T47D (cell line): ENCODE results near the gene POMT2.
"Not testable (repeated sequence)": the region's sequence is repeated elsewhere in the genome, so short reads cannot be mapped to it uniquely, and the experiment has no call there.

Experiments used
- DNase-seq, 2 experiments: peaks; one replicate each; pipeline versions ENCODE4 v3.0.0 to v3.0.0-alpha.2; 2011 to 2012; ENCODE audit warnings: low read depth in 1 of 2, low spot score in 1 of 2
- JUND ChIP-seq: IDR thresholded peaks from 2 replicates; pipeline ENCODE4 v1.6.1; 2012; ENCODE audit warnings: low read depth
- in situ Hi-C: cut with HindIII; loops from 2 replicates; pipeline ENCODE4 v1.10.0; 2016; ENCODE audit warnings: low sequenced_read_pairs, low pct_unique_long_range_greater_than_20kb

The POMT2 gene

GRCh38 chr14:77342726-77343397 lies 22.2 kb upstream of the POMT2 start:
- no peak for TF ChIP-seq JUND
- in situ Hi-C loops, result no loop called here
- no peak for DNase-seq

DNA sequence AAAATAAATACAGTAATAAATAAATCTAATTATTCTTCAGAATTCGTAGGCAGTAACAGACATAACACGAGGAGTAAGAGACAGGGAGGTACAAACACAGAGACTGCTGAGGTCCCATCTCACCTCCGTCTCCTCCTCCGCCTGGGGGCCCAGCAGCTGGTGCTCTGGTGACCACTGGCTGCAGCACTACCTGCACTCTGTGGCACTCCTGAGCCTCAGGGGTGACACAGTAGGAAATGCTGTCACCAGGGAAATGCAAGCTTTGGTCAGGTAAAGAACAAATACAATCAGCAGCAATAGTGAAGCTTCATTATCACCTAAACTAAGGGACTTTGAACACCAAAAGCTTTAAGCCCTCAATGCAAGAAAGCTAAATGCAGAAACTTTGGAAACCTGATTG lies 19.7 kb upstream of the POMT2 start:
- no peak for TF ChIP-seq JUND
- no peak for DNase-seq
- in situ Hi-C loops, result no loop called here

- TF ChIP-seq JUND, result no peak
- no peak for DNase-seq
- in situ Hi-C loops, result no loop called here
Observed at GRCh38 chr14:77339407-77339806, 18.7 kb upstream of the POMT2 start.

GRCh38 chr14:77338302-77338701 lies 17.6 kb upstream of the POMT2 start:
- in situ Hi-C loops, result no loop called here
- TF ChIP-seq JUND, result no peak

GRCh38 chr14:77337880-77338279 lies 17.2 kb upstream of the POMT2 start:
- in situ Hi-C loops, result no loop called here
- no peak for TF ChIP-seq JUND
- DNase-seq, result no peak

More at GRCh38 chr14:77338302-77338701, 17.6 kb upstream of the POMT2 start:
- DNase-seq, result no peak

GRCh38 chr14:77337255-77337654 lies 16.6 kb upstream of the POMT2 start:
- DNase-seq, in situ Hi-C loops: not testable (repeated sequence)

GRCh38 chr14:77335576-77335975 lies 14.9 kb upstream of the POMT2 start:
- DNase-seq, result no peak
- in situ Hi-C loops, result no loop called here
- no peak for TF ChIP-seq JUND

DNA sequence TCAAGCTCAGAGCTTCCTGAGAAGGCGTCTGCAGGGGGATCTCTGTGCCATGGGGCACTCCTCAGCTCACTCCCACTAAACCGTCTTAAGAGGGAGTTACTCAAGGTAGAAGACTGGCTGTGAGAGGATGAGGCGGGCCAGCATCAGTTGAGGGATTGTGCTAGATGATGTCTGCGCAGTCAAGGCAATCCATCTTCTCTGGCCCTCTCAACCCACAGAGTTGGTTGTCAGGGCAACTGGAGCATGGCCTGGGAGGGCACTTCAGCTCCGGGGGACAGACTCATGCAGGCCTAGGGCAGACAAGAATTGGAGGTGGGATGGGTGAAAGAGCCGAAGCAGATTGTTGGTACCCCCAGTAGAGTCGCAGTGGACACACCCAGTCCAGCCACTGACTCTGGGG lies 9.2 kb upstream of the POMT2 start:
- DNase-seq, result no peak
- in situ Hi-C loops, result no loop called here
- TF ChIP-seq JUND, result no peak

DNA sequence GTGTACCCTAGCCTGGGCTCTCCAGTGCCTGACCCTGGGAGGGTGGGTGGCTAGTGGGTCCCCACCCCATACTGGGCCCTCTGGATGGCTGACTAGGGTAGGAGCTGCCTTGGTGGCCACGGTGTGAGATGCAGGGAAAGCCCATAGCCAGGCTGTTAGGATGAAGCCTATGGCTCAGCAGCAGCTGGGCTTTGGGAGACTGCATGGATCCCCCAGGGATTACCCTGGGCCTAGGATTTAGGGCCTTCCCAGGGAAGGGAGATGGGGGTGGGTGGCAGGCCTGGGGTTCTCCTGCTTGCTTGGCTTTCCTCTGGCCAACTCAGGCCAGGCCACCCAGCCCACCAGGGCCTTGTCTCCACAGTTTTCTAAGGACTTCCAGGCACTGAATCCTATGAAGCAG lies 6.4 kb upstream of the POMT2 start:
- TF ChIP-seq JUND, result no peak
- in situ Hi-C loops, result no loop called here
- DNase-seq, result no peak

DNA sequence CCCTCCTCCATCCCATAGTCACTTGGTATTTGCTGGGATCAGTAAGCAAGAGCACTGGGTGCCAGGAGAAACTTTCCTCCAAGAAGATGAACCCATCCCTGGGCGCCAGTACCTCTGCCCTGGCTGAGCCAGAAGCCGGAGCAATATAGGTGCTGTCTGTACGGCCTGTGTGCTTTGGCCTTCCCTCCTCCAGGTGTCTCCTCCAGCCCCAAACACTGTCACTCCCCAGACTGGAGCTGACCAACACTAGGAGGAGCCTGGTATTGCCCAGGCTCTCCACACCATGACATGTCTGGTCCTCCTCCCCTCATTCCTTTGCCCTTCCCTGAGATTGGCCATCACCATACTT lies 5.0 kb upstream of the POMT2 start:
- DNase-seq, result peak; percentile 21 to 85
- in situ Hi-C loops, result no loop called here
- no peak for TF ChIP-seq JUND

GRCh38 chr14:77324816-77325745 lies 4.4 kb upstream of the POMT2 start:
- in situ Hi-C loops, result no loop called here
- TF ChIP-seq JUND, result no peak
- DNase-seq, result peak in 1 of 2 experiments; percentile 89

DNA sequence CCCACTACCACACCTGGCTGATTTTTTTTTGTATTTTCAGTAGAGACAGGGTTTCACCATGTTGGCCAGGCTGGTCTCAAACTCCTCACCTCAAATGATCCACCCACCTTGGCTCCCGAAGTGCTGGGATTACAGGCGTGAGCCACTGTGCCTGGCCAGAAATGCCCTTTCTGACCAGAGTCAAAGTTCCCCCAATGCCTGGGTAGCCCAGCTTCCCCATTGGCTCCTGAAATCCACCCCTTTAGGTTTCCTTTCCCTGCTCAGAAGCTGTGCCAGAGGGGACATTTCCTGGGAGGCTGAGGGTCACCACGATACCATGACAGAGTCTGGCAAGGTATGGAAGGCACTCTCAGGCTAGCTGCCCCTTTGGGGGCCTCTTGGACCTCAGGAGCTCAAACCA lies 3.6 kb upstream of the POMT2 start:
- TF ChIP-seq JUND, result no peak
- in situ Hi-C loops, result no loop called here
- DNase-seq, result no peak

GRCh38 chr14:77323571-77323970 lies 2.9 kb upstream of the POMT2 start:
- in situ Hi-C loops, result no loop called here
- no peak for DNase-seq
- TF ChIP-seq JUND, result no peak
